Suprapubic skin (tissue), 4 donors: ENCODE results near the gene FILIP1L. TPM values are rescaled to one million over a fixed set of nuclear protein-coding genes. Genes with fewer than 3 reads are reported as not detected.
A peak's percentile ranks its signal among the peaks of the same experiment; 100 is the strongest.

Source experiments
- DNase-seq, 2 donors: peaks; one replicate each; pipeline ENCODE4 v3.0.0-alpha.2; 2019; ENCODE audit warnings: low spot score in 2 of 2
- H3K27ac ChIP-seq: fragments of 200-600 bp; sonication (generic); one replicate; pipeline ENCODE4 v1.5.1; 2019
- H3K27me3 ChIP-seq: fragments of 200-600 bp; sonication (generic); one replicate; pipeline ENCODE4 v1.5.1; 2019
- H3K36me3 ChIP-seq: fragments of 200-600 bp; sonication (generic); one replicate; pipeline ENCODE4 v1.5.1; 2019
- H3K4me1 ChIP-seq: fragments of 200-600 bp; sonication (generic); one replicate; pipeline ENCODE4 v1.5.1; 2019
- H3K4me3 ChIP-seq: fragments of 200-600 bp; sonication (generic); one replicate; pipeline ENCODE4 v1.5.1; 2019; ENCODE audit warnings: mild to moderate bottlenecking
- H3K9me3 ChIP-seq: fragments of 200-600 bp; sonication (generic); one replicate; pipeline ENCODE4 v1.5.1; 2019
- CTCF ChIP-seq, 2 donors: fragments of 200-600 bp in 1 of 2; fragments of 450-650 bp in 1 of 2; sonication (generic) in 1 of 2; IDR thresholded peaks; one replicate each; pipeline ENCODE4 v1.5.1; 2016 to 2019; ENCODE audit warnings: antibody characterized with exemption in 2 of 2, mild to moderate bottlenecking in 1 of 2, moderate library complexity in 1 of 2
- EP300 ChIP-seq: sonication (generic); formaldehyde crosslinking; IDR thresholded peaks from one replicate; pipeline ENCODE4 v1.6.1; 2017; ENCODE audit warnings: antibody characterized with exemption
- POLR2A ChIP-seq, 2 donors: fragments of 450-650 bp; IDR thresholded peaks; one replicate each; pipeline ENCODE4 v1.6.1; 2017; ENCODE audit warnings: antibody characterized with exemption in 2 of 2, mild to moderate bottlenecking in 2 of 2, moderate library complexity in 2 of 2
- POLR2AphosphoS5 ChIP-seq, 3 donors: sonication (generic); formaldehyde crosslinking; IDR thresholded peaks; one replicate each; pipeline ENCODE4 v1.6.1; 2017; ENCODE audit warnings: antibody characterized with exemption in 3 of 3
- WGBS: methylation state at CpG from one replicate; pipeline ENCODE4 v1.1.5; 2018; 5-methylcytosine and 5-hydroxymethylcytosine counted together
- total RNA-seq, 4 donors: library from RNA; depleted of rRNA; stranded (reverse); fragments of >200 nt; gene quantifications; one replicate each; pipeline ENCODE4 v1.1.0, GENCODE V29; 2016

FILIP1L gene
- total RNA-seq, 4 donors from 2014 or later = 14.0 to 19.9 (median 15.9) TPM

DNA sequence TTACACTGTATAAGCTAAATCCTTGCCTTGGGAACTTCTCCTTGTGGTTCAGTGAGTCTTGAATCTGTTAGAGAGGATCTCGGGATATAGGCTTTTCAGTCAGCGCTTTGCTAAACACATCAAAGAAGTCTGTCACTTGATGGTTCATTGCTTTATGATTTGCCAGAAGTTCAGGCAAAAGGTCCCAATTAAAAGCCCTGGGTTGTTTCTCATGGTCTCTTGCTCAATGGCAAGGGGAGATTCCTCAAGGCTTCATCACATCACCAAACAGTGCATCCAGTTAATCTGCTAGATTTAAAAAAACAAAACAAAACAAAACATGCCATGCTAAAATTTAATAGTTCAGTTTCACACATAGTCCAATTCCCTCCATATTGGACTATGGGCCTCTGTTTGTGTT, 114.8 kb downstream of the FILIP1L start:
- no peak for DNase-seq
- Histone ChIP-seq H3K27me3 (no peaks in the 10 kb centered on the region), H3K4me3 (no peak overlapping the region), H3K4me1 (peaks cover 24% of the 10 kb centered on the region), H3K27ac (peak overlapping the region; percentile 33), H3K36me3 (no peaks in the 10 kb centered on the region), H3K9me3 (peaks cover 3% of the 10 kb centered on the region)
- TF ChIP-seq EP300 (no peak), POLR2AphosphoS5 (IDR thresholded peaks at IDR 0.05) (no peak), CTCF (IDR thresholded peaks at IDR 0.05) (no peak), POLR2A (IDR thresholded peaks at IDR 0.05) (no peak)
- 90% methylated on average over 2 of the region's 2 CpGs for WGBS

GRCh38 chr3:99997293-99997692, 117.0 kb downstream of the FILIP1L start:
- no peak overlapping the region for H3K27ac ChIP-seq
- peaks cover 14% of the 10 kb centered on the region for H3K4me1 ChIP-seq
- H3K36me3 ChIP-seq = no peaks in the 10 kb centered on the region
- peaks cover 3% of the 10 kb centered on the region for H3K9me3 ChIP-seq
- WGBS = 93% methylated on average over 2 of the region's 2 CpGs
- no peak for TF ChIP-seq POLR2AphosphoS5 (IDR thresholded peaks at IDR 0.05)
- no peak for TF ChIP-seq POLR2A (IDR thresholded peaks at IDR 0.05)
- no peak for TF ChIP-seq EP300
- TF ChIP-seq CTCF (IDR thresholded peaks at IDR 0.05) = no peak
- DNase-seq = no peak
- no peak overlapping the region for H3K4me3 ChIP-seq
- H3K27me3 ChIP-seq = no peaks in the 10 kb centered on the region

GRCh38 chr3:99990179-99990578, 124.1 kb downstream of the FILIP1L start:
- Histone ChIP-seq H3K4me1 (no peaks in the 10 kb centered on the region), H3K27me3 (no peaks in the 10 kb centered on the region), H3K4me3 (no peak overlapping the region), H3K36me3 (no peaks in the 10 kb centered on the region), H3K9me3 (no peaks in the 10 kb centered on the region), H3K27ac (no peak overlapping the region)
- DNase-seq = no peak
- TF ChIP-seq CTCF (IDR thresholded peaks at IDR 0.05) = no peak
- no peak for TF ChIP-seq POLR2AphosphoS5 (IDR thresholded peaks at IDR 0.05)
- TF ChIP-seq POLR2A (IDR thresholded peaks at IDR 0.05) = no peak
- TF ChIP-seq EP300 = no peak
- WGBS = 84% methylated on average over 1 of the region's 1 CpG

GRCh38 chr3:99984668-99985067, 129.6 kb downstream of the FILIP1L start:
- no peak for TF ChIP-seq EP300
- TF ChIP-seq POLR2A (IDR thresholded peaks at IDR 0.05) = no peak
- TF ChIP-seq POLR2AphosphoS5 (IDR thresholded peaks at IDR 0.05) = no peak
- TF ChIP-seq CTCF (IDR thresholded peaks at IDR 0.05) = no peak
- no peaks in the 10 kb centered on the region for H3K4me1 ChIP-seq
- H3K4me3 ChIP-seq = no peak overlapping the region
- H3K36me3 ChIP-seq = no peaks in the 10 kb centered on the region
- 90% methylated on average over 2 of the region's 2 CpGs for WGBS
- no peaks in the 10 kb centered on the region for H3K9me3 ChIP-seq
- H3K27ac ChIP-seq = no peak overlapping the region
- no peaks in the 10 kb centered on the region for H3K27me3 ChIP-seq
- DNase-seq = no peak

- Histone ChIP-seq H3K4me3 (no peak overlapping the region), H3K9me3 (no peaks in the 10 kb centered on the region), H3K4me1 (no peaks in the 10 kb centered on the region), H3K36me3 (no peaks in the 10 kb centered on the region), H3K27me3 (no peaks in the 10 kb centered on the region), H3K27ac (no peak overlapping the region)
- no peak for TF ChIP-seq CTCF (IDR thresholded peaks at IDR 0.05)
- TF ChIP-seq EP300 = no peak
- TF ChIP-seq POLR2AphosphoS5 (IDR thresholded peaks at IDR 0.05) = no peak
- no peak for TF ChIP-seq POLR2A (IDR thresholded peaks at IDR 0.05)
- DNase-seq = no peak
These were observed 130.2 kb downstream of the FILIP1L start for GRCh38 chr3:99984139-99984538.
